ENCODE measurements around the gene SORBS2.

DNA sequence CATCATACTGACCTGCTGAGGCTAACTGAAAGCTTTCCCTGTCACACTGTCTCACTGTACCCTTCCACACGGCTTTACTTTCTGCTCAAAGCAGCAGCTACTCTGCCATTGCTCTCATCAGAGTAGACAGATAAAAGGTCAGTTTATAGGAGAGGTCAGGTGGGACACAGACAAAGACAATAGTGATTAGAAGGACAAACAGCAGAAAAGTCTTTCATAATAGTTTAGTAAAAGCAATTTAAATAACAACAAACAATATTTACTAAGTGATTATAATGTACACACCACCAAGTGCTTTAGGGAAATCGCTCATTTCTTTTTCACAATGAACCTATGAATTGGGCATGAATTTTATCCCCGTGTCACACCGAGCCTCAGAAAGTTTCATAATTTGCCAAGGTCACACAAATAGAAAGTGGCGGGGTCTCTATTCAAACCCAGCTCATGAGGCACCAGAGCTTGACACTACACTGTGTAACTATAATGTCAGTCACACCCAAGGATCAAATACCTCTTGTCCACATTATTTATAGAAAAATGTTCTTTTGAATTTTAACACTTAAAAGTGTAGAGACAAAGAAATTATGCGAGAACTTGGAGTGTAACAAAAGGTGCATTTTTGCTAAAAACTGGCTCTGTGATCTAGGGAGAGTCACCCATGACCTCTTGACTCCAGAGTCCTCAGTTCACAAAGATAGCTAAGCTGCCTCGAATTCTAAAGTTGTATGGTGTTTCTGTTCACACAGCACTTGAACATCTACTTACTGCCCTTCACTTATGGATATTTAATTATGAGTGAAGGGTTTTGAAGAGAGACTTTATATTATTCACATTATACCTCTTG is 24.5 kb upstream of the SORBS2 start:
- TF ChIP-seq POLR2A (IDR thresholded peaks at IDR 0.05; ENCODE audit: low read length) (no peak), GATA1 (IDR thresholded peaks at IDR 0.05; ENCODE audit: low read depth, low read length) (no peak)

All from erythroblast (primary cell).